ENCODE data around the gene GPSM3. TPM values are rescaled to one million over a fixed set of nuclear protein-coding genes. Genes with fewer than 3 reads are reported as not detected.
A peak's percentile ranks its signal among the peaks of the same experiment; 100 is the strongest.

Gene GPSM3
- polyA plus RNA-seq, 1 donor (not counting 4 experiments of a cell fraction or from before 2014, with no cell fraction given): 3.6 TPM

- H4K20me1 ChIP-seq (ENCODE audit: control insufficient read depth, extremely low read depth, insufficient read depth, low read length): no peaks in the 10 kb centered on the region
- peak overlapping the region; percentile 81 for H3K27ac ChIP-seq (ENCODE audit: control insufficient read depth, insufficient read depth, low read length)
- no peak for DNase-seq (ENCODE audit: low read depth, low spot score)
- peaks cover 3 to 15% of the 10 kb centered on the region in 2 experiments for H3K36me3 ChIP-seq (ENCODE audit: control insufficient read depth in 2 of 2, extremely low read depth in 1 of 2, insufficient read depth in 2 of 2, low read length in 2 of 2)
- dilution Hi-C loops (cut with MboI; ENCODE audit: extremely low pct_ligation_motif_present, low sequenced_read_pairs): no loop called here
- peak overlapping the region; percentile 92 for H3K9ac ChIP-seq (ENCODE audit: control insufficient read depth, extremely low read depth, insufficient read depth, low read length)
- no peaks in the 10 kb centered on the region for H3K27me3 ChIP-seq (ENCODE audit: control insufficient read depth, extremely low read depth, insufficient read depth, low read length)
- peak overlapping the region; percentile 97 for H2AFZ ChIP-seq (ENCODE audit: control insufficient read depth, low read length)
- peaks cover 20% of the 10 kb centered on the region for H3K4me1 ChIP-seq (ENCODE audit: control insufficient read depth, extremely low read depth, insufficient read depth, low read length)
- no peak for FAIRE-seq
- no peaks in the 10 kb centered on the region for H3K9me1 ChIP-seq (ENCODE audit: control insufficient read depth, extremely low read depth, insufficient read depth, low read length)
- H3K4me3 ChIP-seq (ENCODE audit: control insufficient read depth in 2 of 3, extremely low read depth in 1 of 3, insufficient read depth in 2 of 3, low read depth in 1 of 3, low read length in 3 of 3): peak overlapping the region; percentile 71 to 99 (median 96)
- no peaks in the 10 kb centered on the region for H3K9me3 ChIP-seq (ENCODE audit: control insufficient read depth, low read depth, low read length)
- peaks cover 2% of the 10 kb centered on the region for H3K79me2 ChIP-seq (ENCODE audit: control insufficient read depth, insufficient read depth, low read length)
- TF ChIP-seq CTCF (optimal IDR thresholded peaks at IDR 0.05 in 1 of 3, IDR thresholded peaks at IDR 0.05 in 1 of 3, conservative IDR thresholded peaks at IDR 0.05 in 1 of 3; ENCODE audit: extremely low read depth in 1 of 3, insufficient read depth in 2 of 3, low read length in 3 of 3) (peak; percentile 57 to 84 (median 74)), EZH2 (IDR thresholded peaks at IDR 0.05; ENCODE audit: low read length) (no peak)
- H3K4me2 ChIP-seq (ENCODE audit: control insufficient read depth, extremely low read depth, insufficient read depth, low read depth, low read length): peak overlapping the region; percentile 99
These were observed 37.8 kb downstream of the GPSM3 start for GRCh38 chr6:32154514-32155161.

- Histone ChIP-seq H3K9me3 (ENCODE audit: control insufficient read depth, low read depth, low read length) (no peaks in the 10 kb centered on the region), H3K4me2 (ENCODE audit: control insufficient read depth, extremely low read depth, insufficient read depth, low read depth, low read length) (peak within 1 kb of the TSS; percentile 99), H4K20me1 (ENCODE audit: control insufficient read depth, extremely low read depth, insufficient read depth, low read length) (no peaks in the 10 kb centered on the region), H3K9me1 (ENCODE audit: control insufficient read depth, extremely low read depth, insufficient read depth, low read length) (no peaks in the 10 kb centered on the region), H3K36me3 (ENCODE audit: control insufficient read depth in 2 of 2, extremely low read depth in 1 of 2, insufficient read depth in 2 of 2, low read length in 2 of 2) (peaks cover 3 to 15% of the 10 kb centered on the region in 2 experiments), H3K79me2 (ENCODE audit: control insufficient read depth, insufficient read depth, low read length) (peaks cover 2% of the 10 kb centered on the region), H3K4me3 (ENCODE audit: control insufficient read depth in 2 of 3, extremely low read depth in 1 of 3, insufficient read depth in 2 of 3, low read depth in 1 of 3, low read length in 3 of 3) (peak within 1 kb of the TSS; percentile 71 to 99 (median 96)), H2AFZ (ENCODE audit: control insufficient read depth, low read length) (peak within 1 kb of the TSS; percentile 97), H3K27me3 (ENCODE audit: control insufficient read depth, extremely low read depth, insufficient read depth, low read length) (no peaks in the 10 kb centered on the region), H3K4me1 (ENCODE audit: control insufficient read depth, extremely low read depth, insufficient read depth, low read length) (peaks cover 20% of the 10 kb centered on the region), H3K9ac (ENCODE audit: control insufficient read depth, extremely low read depth, insufficient read depth, low read length) (peak within 1 kb of the TSS; percentile 92), H3K27ac (ENCODE audit: control insufficient read depth, insufficient read depth, low read length) (peak within 1 kb of the TSS; percentile 81)
- FAIRE-seq (no peak), DNase-seq (ENCODE audit: low read depth, low spot score) (no peak)
- TF ChIP-seq CTCF (optimal IDR thresholded peaks at IDR 0.05 in 1 of 3, IDR thresholded peaks at IDR 0.05 in 1 of 3, conservative IDR thresholded peaks at IDR 0.05 in 1 of 3; ENCODE audit: extremely low read depth in 1 of 3, insufficient read depth in 2 of 3, low read length in 3 of 3) (peak; percentile 10 to 21 (median 10)), EZH2 (IDR thresholded peaks at IDR 0.05; ENCODE audit: low read length) (no peak)
- dilution Hi-C loops (cut with MboI; ENCODE audit: extremely low pct_ligation_motif_present, low sequenced_read_pairs): no loop called here
These were observed 38.6 kb downstream of the GPSM3 start, which contains the start of gene PPT2 for GRCh38 chr6:32153564-32154513. Gene PPT2 (plus strand): TSS chr6:32154141. CDS start chr6:32154595, 454 bp downstream.
